ENCODE measurements around the gene MCTP1. TPM values are rescaled to one million over a fixed set of nuclear protein-coding genes. Genes with fewer than 3 reads are reported as not detected.

Gene MCTP1
- total and polyA plus RNA-seq, 10 of the 15 experiments (the other 5 are each of a cell fraction or from before 2014, with no cell fraction given), result 12.6 to 45.9 (median 18.8) TPM

DNA sequence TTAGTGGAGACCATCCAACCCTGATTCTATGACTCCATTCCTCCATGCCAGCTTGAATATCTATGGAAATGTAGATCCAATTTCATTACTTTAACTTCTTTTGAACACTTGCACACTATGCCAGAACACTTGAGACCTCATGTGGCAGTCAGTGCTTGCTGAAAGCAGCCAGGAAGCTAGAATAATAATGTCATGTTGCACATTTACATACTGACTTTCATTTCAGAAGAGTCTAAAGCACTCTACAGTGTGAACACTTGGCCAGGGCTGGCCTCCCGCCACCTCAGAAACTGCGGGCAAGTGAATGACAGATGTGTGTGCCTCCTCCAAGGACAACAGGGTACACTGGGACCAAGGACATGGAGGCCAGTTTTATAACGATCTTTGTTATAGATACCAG is 569.1 kb downstream of the MCTP1 start:
- intact Hi-C loops (cut with micrococcal nuclease; ENCODE audit: unreplicated experiment), result no loop called here
- RAD21 ChIA-PET (ENCODE audit: unreplicated experiment), result no interaction called here

GRCh38 chr5:94711785-94712184 is 573.1 kb downstream of the MCTP1 start:
- Histone ChIP-seq H3K9me3 (replicated peaks; ENCODE audit: control insufficient read depth, insufficient read depth, low read length) (no peaks in the 10 kb centered on the region), H3K4me2 (ENCODE audit: control insufficient read depth, insufficient read depth) (no peak overlapping the region), H3K4me3 (no peak overlapping the region), H3K36me3 (ENCODE audit: control insufficient read depth in 2 of 2, insufficient read depth in 2 of 2, low read length in 1 of 2) (no peaks in the 10 kb centered on the region; a peak in 3 of 4 replicates), H3K27me3 (replicated peaks in 1 of 2; ENCODE audit: control insufficient read depth in 2 of 2, insufficient read depth in 2 of 2, low read length in 1 of 2) (no peaks in the 10 kb centered on the region), H3K4me1 (ENCODE audit: control insufficient read depth, insufficient read depth, low read length) (0 out of 2 replicates have a peak, but pooled peaks cover 2% of the 10 kb centered on the region), H2AFZ (ENCODE audit: control insufficient read depth, low read depth, low read length) (no peak overlapping the region), H3K27ac (ENCODE audit: control insufficient read depth, insufficient read depth) (no peak overlapping the region), H4K20me1 (ENCODE audit: control insufficient read depth, insufficient read depth) (no peaks in the 10 kb centered on the region), H3K79me2 (ENCODE audit: control insufficient read depth, insufficient read depth, low read length) (no peaks in the 10 kb centered on the region), H3K9ac (ENCODE audit: control insufficient read depth, insufficient read depth, low read length) (no peak overlapping the region)
- POLR2A ChIA-PET, result no interaction called here
- CTCF ChIA-PET, result no interaction called here
- RAD21 ChIA-PET (ENCODE audit: unreplicated experiment), result no interaction called here
- no peak for DNase-seq (ENCODE audit: low read depth, low spot score)
- intact Hi-C loops (cut with micrococcal nuclease; ENCODE audit: unreplicated experiment), result no loop called here
- no peak for ATAC-seq
- FAIRE-seq, result no peak
- no TSS peak for BruUV-seq (replicated peaks)
- SMC1A ChIA-PET (ENCODE audit: uncharacterized antibody, unreplicated experiment), result no interaction called here
- in situ Hi-C loops (cut with MboI), result no loop called here
- TF ChIP-seq CBX3 (IDR thresholded peaks at IDR 0.05; ENCODE audit: borderline replicate concordance, low read depth) (no peak), ATF2 (IDR thresholded peaks at IDR 0.05; ENCODE audit: low read length) (no peak), KAT2A (conservative IDR thresholded peaks at IDR 0.05; ENCODE audit: control insufficient read depth, low read depth, low read length) (no peak), NR2C2 (IDR thresholded peaks at IDR 0.05; ENCODE audit: borderline replicate concordance, control insufficient read depth, insufficient read length, low read depth) (no peak), RAD51 (IDR thresholded peaks at IDR 0.05) (no peak), TBL1XR1 (IDR thresholded peaks at IDR 0.05; ENCODE audit: low read depth, low read length) (no peak), TAF1 (IDR thresholded peaks at IDR 0.05; ENCODE audit: borderline replicate concordance, low read depth, low read length) (no peak), SPI1 (IDR thresholded peaks at IDR 0.05; ENCODE audit: borderline replicate concordance, insufficient read depth, low read depth, low read length) (no peak), MEF2A (IDR thresholded peaks at IDR 0.05; ENCODE audit: insufficient read depth, low read depth, low read length) (no peak)
- TF ChIP-seq, protein P1, sequence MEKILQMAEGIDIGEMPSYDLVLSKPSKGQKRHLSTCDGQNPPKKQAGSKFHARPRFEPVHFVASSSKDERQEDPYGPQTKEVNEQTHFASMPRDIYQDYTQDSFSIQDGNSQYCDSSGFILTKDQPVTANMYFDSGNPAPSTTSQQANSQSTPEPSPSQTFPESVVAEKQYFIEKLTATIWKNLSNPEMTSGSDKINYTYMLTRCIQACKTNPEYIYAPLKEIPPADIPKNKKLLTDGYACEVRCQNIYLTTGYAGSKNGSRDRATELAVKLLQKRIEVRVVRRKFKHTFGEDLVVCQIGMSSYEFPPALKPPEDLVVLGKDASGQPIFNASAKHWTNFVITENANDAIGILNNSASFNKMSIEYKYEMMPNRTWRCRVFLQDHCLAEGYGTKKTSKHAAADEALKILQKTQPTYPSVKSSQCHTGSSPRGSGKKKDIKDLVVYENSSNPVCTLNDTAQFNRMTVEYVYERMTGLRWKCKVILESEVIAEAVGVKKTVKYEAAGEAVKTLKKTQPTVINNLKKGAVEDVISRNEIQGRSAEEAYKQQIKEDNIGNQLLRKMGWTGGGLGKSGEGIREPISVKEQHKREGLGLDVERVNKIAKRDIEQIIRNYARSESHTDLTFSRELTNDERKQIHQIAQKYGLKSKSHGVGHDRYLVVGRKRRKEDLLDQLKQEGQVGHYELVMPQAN (conservative IDR thresholded peaks at IDR 0.05), result no peak

More for the DNA sequence above, 569.1 kb downstream of the MCTP1 start:
- no peak overlapping the region for H3K4me3 ChIP-seq
- H3K9ac ChIP-seq (ENCODE audit: control insufficient read depth, insufficient read depth, low read length), result no peak overlapping the region
- no peaks in the 10 kb centered on the region for H3K9me3 ChIP-seq (replicated peaks; ENCODE audit: control insufficient read depth, insufficient read depth, low read length)
- H3K4me1 ChIP-seq (ENCODE audit: control insufficient read depth, insufficient read depth, low read length), result no peaks in the 10 kb centered on the region
- H3K4me2 ChIP-seq (ENCODE audit: control insufficient read depth, insufficient read depth), result no peak overlapping the region
- no peak for FAIRE-seq
- DNase-seq (ENCODE audit: low read depth, low spot score), result no peak
- no peak overlapping the region for H3K27ac ChIP-seq (ENCODE audit: control insufficient read depth, insufficient read depth)
- no peak overlapping the region for H2AFZ ChIP-seq (ENCODE audit: control insufficient read depth, low read depth, low read length)
- no peaks in the 10 kb centered on the region for H3K79me2 ChIP-seq (ENCODE audit: control insufficient read depth, insufficient read depth, low read length)
- ChIA-PET CTCF (interaction anchor here (0.8 to 0.9 kb wide), 2 partner anchors 22 to 23 kb away, joined by 3 to 4 read pairs; no protein-coding TSS in a partner anchor), POLR2A (no interaction called here), SMC1A (ENCODE audit: uncharacterized antibody, unreplicated experiment) (interaction anchor here (0.6 to 1.4 kb wide), 5 partner anchors 13 to 989 kb away, joined by 3 to 5 read pairs (median 3); no protein-coding TSS in a partner anchor)
- in situ Hi-C loops (cut with MboI), result no loop called here
- TF ChIP-seq POLR2A (IDR thresholded peaks at IDR 0.05; ENCODE audit: low read depth, low read length) (no peak), USF1 (IDR thresholded peaks at IDR 0.05; ENCODE audit: borderline replicate concordance, extremely low read length, insufficient read depth, low read depth, low read length) (no peak), BACH1 (IDR thresholded peaks at IDR 0.05; ENCODE audit: borderline replicate concordance) (no peak), TCF12 (IDR thresholded peaks at IDR 0.05; ENCODE audit: low read depth, low read length) (no peak), SIN3A (IDR thresholded peaks at IDR 0.05; ENCODE audit: low read depth, low read length) (no peak)
- no TSS peak for BruUV-seq (replicated peaks)
- WGBS (ENCODE audit: insufficient coverage, insufficient replicate concordance, low lambda C conversion rate, missing lambda C conversion rate), result 67% methylated on average over 3 of the region's 3 CpGs
- no peaks in the 10 kb centered on the region; a peak in 1 of 4 replicates for H3K36me3 ChIP-seq (ENCODE audit: control insufficient read depth in 2 of 2, insufficient read depth in 2 of 2, low read length in 1 of 2)
- no peaks in the 10 kb centered on the region for H4K20me1 ChIP-seq (ENCODE audit: control insufficient read depth, insufficient read depth)
- ATAC-seq, result no peak; the same call in 2 of the 3 replicates
- H3K27me3 ChIP-seq (replicated peaks in 1 of 2; ENCODE audit: control insufficient read depth in 2 of 2, insufficient read depth in 2 of 2, low read length in 1 of 2), result no peaks in the 10 kb centered on the region

Data from GM12878 (cell line).